ENCODE results near the gene PAK6. TPM values are rescaled to one million over a fixed set of nuclear protein-coding genes. Genes with fewer than 3 reads are reported as not detected.

PAK6 gene
- polyA plus RNA-seq, 3 donors: 0.03 TPM; not detected in 2

DNA sequence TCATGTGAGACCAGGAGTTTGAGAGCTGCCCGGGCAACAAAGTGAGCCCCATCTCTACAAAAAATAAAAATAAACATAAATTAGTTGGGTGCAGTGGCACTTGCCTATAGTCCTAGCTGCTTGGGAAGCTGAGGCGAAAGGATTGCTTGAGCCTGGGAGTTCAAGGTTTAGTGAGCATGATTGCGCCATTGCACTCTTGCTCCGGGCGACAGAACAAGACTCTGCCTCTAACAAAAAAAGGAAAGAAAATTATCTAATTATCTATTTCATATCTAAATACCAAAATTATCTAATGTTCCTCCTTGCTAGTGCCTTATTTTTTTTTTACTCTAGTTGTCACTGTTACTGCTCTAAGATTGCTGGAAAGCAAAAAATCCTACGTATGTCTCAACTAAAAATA lies 16.7 kb upstream of the PAK6 start:
- H3K4me1 Mint-ChIP-seq: no peaks in the 10 kb centered on the region
- Histone ChIP-seq H3K36me3 (replicated peaks in 1 of 2; ENCODE audit: control insufficient read depth in 1 of 2, insufficient read depth in 2 of 2, low read length in 2 of 2) (peaks cover 19 to 94% of the 10 kb centered on the region in 2 donors), H3K4me2 (replicated peaks; ENCODE audit: extremely low read depth, low read length, poor library complexity, severe bottlenecking) (no peak overlapping the region), H3K27ac (ENCODE audit: low read depth in 1 of 2, low read length in 2 of 2) (no peak overlapping the region), H3K4me3 (replicated peaks in 1 of 3; ENCODE audit: low read depth in 2 of 3, low read length in 3 of 3) (no peak overlapping the region), H4K20me1 (ENCODE audit: insufficient read depth, low read length) (no peaks in the 10 kb centered on the region), H3K9ac (ENCODE audit: insufficient read depth, low read length, poor library complexity, severe bottlenecking) (no peak overlapping the region), H3K79me2 (ENCODE audit: insufficient read depth, low read length) (no peaks in the 10 kb centered on the region), H3K9me3 (replicated peaks in 1 of 2; ENCODE audit: control insufficient read depth in 1 of 2, insufficient read depth in 1 of 2, low read length in 2 of 2) (no peaks in the 10 kb centered on the region), H3K27me3 (ENCODE audit: control insufficient read depth in 2 of 2, insufficient read depth in 2 of 2, low read length in 2 of 2) (no peaks in the 10 kb centered on the region), H2AFZ (ENCODE audit: insufficient read depth, low read depth, low read length, poor library complexity, severe bottlenecking) (no peak overlapping the region), H3K4me1 (ENCODE audit: control insufficient read depth in 1 of 2, insufficient read depth in 2 of 2, low read length in 2 of 2) (no peaks in the 10 kb centered on the region)
- no CpG with 5 or more reads among the region's 6 CpGs for WGBS (ENCODE audit: insufficient coverage)
- H3K9me3 Mint-ChIP-seq: no peaks in the 10 kb centered on the region
- no peaks in the 10 kb centered on the region for H3K27me3 Mint-ChIP-seq (ENCODE audit: low read depth in 3 of 3)
- H3K36me3 Mint-ChIP-seq: peaks cover 47 to 65% of the 10 kb centered on the region in 2 donors
- DNase-seq: no peak
- intact Hi-C loops (cut with micrococcal nuclease): no loop called here
- H3K27ac Mint-ChIP-seq: no peak overlapping the region
- TF ChIP-seq, protein P1, sequence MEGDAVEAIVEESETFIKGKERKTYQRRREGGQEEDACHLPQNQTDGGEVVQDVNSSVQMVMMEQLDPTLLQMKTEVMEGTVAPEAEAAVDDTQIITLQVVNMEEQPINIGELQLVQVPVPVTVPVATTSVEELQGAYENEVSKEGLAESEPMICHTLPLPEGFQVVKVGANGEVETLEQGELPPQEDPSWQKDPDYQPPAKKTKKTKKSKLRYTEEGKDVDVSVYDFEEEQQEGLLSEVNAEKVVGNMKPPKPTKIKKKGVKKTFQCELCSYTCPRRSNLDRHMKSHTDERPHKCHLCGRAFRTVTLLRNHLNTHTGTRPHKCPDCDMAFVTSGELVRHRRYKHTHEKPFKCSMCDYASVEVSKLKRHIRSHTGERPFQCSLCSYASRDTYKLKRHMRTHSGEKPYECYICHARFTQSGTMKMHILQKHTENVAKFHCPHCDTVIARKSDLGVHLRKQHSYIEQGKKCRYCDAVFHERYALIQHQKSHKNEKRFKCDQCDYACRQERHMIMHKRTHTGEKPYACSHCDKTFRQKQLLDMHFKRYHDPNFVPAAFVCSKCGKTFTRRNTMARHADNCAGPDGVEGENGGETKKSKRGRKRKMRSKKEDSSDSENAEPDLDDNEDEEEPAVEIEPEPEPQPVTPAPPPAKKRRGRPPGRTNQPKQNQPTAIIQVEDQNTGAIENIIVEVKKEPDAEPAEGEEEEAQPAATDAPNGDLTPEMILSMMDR (IDR thresholded peaks at IDR 0.05): no peak
- no peak overlapping the region for H3K4me3 Mint-ChIP-seq

DNA sequence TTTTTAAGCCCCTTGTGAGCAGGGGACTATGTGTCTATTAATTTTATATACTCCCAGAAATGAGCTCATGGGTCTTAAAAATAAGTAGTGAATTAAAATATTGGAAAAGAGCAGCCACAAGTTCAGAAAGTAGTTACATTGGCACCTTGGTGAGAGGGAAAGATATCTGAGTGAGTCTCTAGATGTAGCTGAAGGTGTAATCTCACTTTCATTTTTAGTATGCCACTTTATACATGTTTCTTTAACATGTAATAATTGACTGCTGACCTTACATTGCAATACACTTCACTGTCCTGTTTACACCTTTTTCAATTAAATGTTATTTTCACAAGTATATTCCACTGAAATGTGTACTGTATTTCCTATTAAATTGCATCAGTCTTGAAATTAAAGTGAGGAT lies 12.1 kb upstream of the PAK6 start:
- no peaks in the 10 kb centered on the region for H3K27me3 ChIP-seq (ENCODE audit: control insufficient read depth in 2 of 2, insufficient read depth in 2 of 2, low read length in 2 of 2)
- Mint-ChIP-seq H3K27ac (no peak overlapping the region), H3K36me3 (peaks cover 34 to 54% of the 10 kb centered on the region in 2 donors), H3K27me3 (ENCODE audit: low read depth in 3 of 3) (peaks cover 0 to 2% (median 0%) of the 10 kb centered on the region in 3 donors), H3K4me1 (no peaks in the 10 kb centered on the region), H3K4me3 (no peak overlapping the region), H3K9me3 (no peaks in the 10 kb centered on the region)
- no peak overlapping the region for H3K4me2 ChIP-seq (replicated peaks; ENCODE audit: extremely low read depth, low read length, poor library complexity, severe bottlenecking)
- H3K4me3 ChIP-seq (replicated peaks in 1 of 3; ENCODE audit: low read depth in 2 of 3, low read length in 3 of 3): no peak overlapping the region
- H3K79me2 ChIP-seq (ENCODE audit: insufficient read depth, low read length): no peaks in the 10 kb centered on the region
- TF ChIP-seq, protein P1 (IDR thresholded peaks at IDR 0.05): no peak
- H3K36me3 ChIP-seq (replicated peaks in 1 of 2; ENCODE audit: control insufficient read depth in 1 of 2, insufficient read depth in 2 of 2, low read length in 2 of 2): peaks cover 11 to 79% of the 10 kb centered on the region in 2 donors
- intact Hi-C loops (cut with micrococcal nuclease): no loop called here
- no peak for DNase-seq
- H4K20me1 ChIP-seq (ENCODE audit: insufficient read depth, low read length): no peaks in the 10 kb centered on the region
- H3K9ac ChIP-seq (ENCODE audit: insufficient read depth, low read length, poor library complexity, severe bottlenecking): no peak overlapping the region
- H2AFZ ChIP-seq (ENCODE audit: insufficient read depth, low read depth, low read length, poor library complexity, severe bottlenecking): no peak overlapping the region
- no peaks in the 10 kb centered on the region for H3K9me3 ChIP-seq (replicated peaks in 1 of 2; ENCODE audit: control insufficient read depth in 1 of 2, insufficient read depth in 1 of 2, low read length in 2 of 2)
- no peak overlapping the region for H3K27ac ChIP-seq (ENCODE audit: low read depth in 1 of 2, low read length in 2 of 2)
- no peaks in the 10 kb centered on the region for H3K4me1 ChIP-seq (ENCODE audit: control insufficient read depth in 1 of 2, insufficient read depth in 2 of 2, low read length in 2 of 2)
